GM19025 (cell line): ENCODE results near the gene POU6F2.

Experiments used
- ATAC-seq: cut with Tn5 transposase; IDR thresholded peaks from one replicate; pipeline ENCODE4 v1.9.1; 2021; ENCODE audit warnings: mild to moderate bottlenecking, low read depth, moderate library complexity; ENCODE audit not compliant: unreplicated experiment

POU6F2 gene

DNA sequence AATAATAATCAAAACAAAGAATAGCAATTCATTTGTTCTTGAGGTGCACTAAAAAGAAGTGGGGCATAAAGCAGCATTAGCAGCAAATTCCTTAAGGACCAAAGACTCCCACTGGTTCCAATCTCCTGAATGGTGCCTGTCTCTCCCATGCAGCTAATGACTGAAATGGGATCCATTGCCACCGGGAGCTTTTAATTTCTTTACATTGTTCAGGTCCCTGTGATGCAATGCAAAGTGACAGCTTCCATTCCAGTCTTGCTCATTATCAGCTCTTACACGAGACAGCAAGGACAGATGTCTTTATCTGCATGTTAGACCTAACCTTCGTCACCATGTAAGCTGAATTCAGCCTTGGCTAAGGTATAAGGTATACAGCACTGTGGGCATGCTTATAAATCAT lies 148.1 kb downstream of the POU6F2 start:
- no peak for ATAC-seq

DNA sequence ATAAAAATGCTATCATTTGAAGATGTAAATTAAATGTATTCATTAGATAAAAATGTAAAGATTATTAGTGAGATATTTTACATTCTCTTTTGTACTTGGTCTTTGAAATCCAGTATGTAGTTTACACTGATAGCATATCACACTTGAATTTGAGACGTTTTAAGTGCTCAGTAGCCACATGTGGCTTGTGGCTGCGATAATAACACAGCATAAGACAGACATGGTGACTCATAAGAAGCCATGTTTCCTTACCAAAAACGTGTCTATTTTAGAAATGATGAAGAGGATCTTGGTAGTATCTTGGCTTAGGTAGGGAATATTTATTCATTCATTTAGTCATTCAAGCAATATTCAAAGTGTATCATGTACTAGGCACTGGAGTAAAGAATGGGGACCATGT lies 149.3 kb downstream of the POU6F2 start:
- no peak for ATAC-seq

GRCh38 chr7:39128287-39128843 lies 150.7 kb downstream of the POU6F2 start:
- ATAC-seq = no peak

DNA sequence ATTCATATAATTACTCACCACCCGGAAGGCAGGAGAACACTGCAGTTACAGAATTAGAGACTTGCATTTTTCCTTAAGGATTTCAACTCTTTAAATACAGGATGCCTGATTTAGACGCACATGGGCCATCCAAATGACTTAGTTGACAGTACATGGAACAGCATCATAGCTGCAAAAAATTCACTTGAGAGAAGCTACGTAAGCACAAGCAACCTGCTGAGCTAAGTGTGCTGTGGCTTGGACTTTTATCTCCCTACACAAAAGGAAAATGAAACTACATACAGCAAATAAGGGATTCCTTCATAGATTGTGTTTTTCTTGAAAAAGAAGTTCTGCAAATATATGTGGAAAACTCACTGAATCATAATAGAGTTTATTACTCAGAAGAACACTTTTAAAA lies 152.6 kb downstream of the POU6F2 start:
- no peak for ATAC-seq

- no peak for ATAC-seq
Observed at GRCh38 chr7:39130857-39131526, 153.3 kb downstream of the POU6F2 start.

DNA sequence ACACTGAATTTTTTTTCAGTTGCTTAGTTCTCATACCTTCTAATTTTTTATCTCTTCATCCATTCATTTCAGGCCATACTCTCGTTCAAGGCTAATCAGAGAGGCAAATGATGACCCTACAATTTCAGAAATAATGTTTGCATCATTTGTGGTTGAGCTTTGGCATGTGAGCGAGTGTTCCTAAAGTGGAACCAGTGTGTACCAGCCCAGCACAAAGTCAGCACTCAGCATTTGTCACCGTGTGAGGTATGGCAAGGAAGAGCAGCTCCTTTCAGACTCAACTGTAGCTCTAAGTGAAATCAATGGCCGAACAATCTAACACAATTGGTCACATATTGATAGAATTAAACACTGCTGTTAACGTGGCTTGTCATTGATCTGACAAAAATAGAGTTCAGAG lies 154.6 kb downstream of the POU6F2 start:
- ATAC-seq = no peak

- no peak for ATAC-seq
Observed at GRCh38 chr7:39133088-39133487, 155.4 kb downstream of the POU6F2 start.

DNA sequence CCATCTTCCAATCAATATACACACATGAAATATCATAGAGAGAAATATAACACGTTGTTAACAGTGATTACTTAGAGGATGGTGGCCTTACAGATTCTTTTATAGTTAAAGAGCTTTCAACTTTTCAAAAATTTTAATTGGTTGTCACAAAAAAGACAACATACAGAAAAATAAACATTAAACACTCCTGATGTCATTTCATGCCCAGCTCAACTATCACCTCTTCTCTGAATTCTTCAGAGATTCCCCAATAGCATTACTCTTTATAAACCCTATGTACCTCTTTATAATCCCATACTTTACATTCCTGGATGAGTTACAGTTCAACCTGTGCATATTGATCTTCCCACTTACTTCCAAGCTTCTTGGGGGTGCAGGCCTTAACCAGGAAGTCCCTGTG lies 159.8 kb downstream of the POU6F2 start:
- no peak for ATAC-seq

DNA sequence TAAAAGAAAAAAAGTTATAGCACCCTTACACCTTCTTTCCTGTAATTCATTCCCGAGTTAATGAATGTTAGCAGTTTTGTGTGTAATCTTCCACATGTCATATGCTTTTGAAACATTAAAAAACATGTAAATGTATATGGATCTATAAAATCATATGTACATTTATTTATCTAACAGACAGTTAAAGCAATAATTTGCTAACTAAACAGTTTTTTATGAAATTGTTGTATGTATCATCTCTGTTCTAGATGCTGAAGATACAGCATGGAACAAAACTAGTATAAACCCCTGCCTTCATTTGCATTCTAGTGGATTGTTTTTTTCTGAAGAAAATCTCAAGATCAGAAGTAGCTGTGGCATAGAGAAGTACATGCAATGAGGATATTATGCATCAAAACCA lies 165.0 kb downstream of the POU6F2 start:
- no peak for ATAC-seq

GRCh38 chr7:39144420-39144819 lies 166.7 kb downstream of the POU6F2 start:
- ATAC-seq = no peak

GRCh38 chr7:39145283-39145682 lies 167.6 kb downstream of the POU6F2 start:
- no peak for ATAC-seq

GRCh38 chr7:39145935-39146334 lies 168.2 kb downstream of the POU6F2 start:
- ATAC-seq = no peak

GRCh38 chr7:39152701-39153100 lies 175.0 kb downstream of the POU6F2 start:
- no peak for ATAC-seq

GRCh38 chr7:39153113-39153512 lies 175.4 kb downstream of the POU6F2 start:
- no peak for ATAC-seq

DNA sequence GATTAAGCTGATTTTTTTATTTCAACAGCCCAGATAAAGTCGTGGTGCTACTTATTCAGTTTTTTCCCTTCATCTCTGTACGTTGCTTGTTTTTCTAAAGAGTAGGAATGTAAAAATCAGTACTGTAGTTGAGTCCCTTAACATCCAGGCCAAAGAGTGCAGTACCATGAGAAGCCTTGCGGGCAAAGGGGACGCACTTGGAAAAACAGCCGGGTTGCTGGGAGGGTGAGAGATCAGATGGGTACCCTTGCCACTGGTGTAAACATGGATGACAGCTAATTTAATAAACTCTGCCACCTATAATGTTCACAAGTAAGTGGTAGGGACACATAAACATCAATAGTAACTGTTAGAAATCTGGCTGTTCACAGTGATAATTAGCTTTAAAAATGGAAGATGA lies 175.9 kb downstream of the POU6F2 start:
- ATAC-seq = no peak

DNA sequence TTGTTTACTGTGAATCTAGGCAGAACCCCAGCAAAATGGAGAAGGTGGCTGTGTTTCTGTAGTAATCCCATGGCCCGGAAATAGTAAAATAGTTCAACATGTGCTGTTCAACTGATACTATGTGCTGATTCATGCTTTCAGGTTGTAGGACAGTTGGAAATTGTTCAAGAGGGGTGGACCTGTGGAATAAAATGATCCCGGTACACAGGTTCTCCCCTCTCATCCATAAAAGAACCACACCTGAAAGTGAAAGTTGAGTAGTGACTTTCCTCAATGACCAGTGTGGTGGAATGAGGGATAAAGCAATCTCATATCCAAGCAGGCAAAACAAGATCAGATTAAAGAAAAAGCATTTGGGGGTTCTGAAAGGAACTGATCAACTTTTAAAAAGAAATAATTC lies 177.1 kb downstream of the POU6F2 start:
- no peak for ATAC-seq

DNA sequence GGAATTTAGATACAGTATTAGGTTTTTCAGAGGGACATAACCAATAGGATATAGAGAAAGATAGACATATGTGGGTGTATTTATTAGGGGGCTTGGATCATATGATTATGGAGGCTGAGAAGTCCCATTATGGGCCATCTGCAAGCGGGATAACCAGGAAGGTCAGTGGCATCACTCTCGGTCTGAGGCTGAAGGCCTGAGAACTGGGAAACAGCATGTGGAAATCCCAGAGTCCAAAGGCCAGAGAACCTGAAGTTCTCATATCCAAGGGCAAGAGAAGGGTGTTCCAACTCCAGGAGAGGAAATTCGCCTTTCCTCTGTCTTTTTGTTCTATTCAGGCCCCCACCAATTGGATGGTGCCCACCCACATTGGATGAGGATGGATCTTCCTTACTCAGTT lies 180.7 kb downstream of the POU6F2 start:
- ATAC-seq = no peak

- no peak for ATAC-seq
Observed at GRCh38 chr7:39161903-39162302, 184.2 kb downstream of the POU6F2 start.

- no peak for ATAC-seq
Observed at GRCh38 chr7:39164887-39165286, 187.2 kb downstream of the POU6F2 start.

- ATAC-seq = no peak
Observed at GRCh38 chr7:39168403-39169098, 190.8 kb downstream of the POU6F2 start.

GRCh38 chr7:39172137-39172536 lies 194.4 kb downstream of the POU6F2 start:
- ATAC-seq = no peak

GRCh38 chr7:39181398-39181797 lies 203.7 kb downstream of the POU6F2 start:
- ATAC-seq = no peak
